NCI-H345 treated with DMSO at 0.1 percent for 48 hours (cell line): ENCODE data around the gene EPC1.
"Not testable (repeated sequence)": the region's sequence is repeated elsewhere in the genome, so short reads cannot be mapped to it uniquely, and the experiment has no call there.

Experiments
- DNase-seq: peaks from one replicate; lab custom pipeline; 2025; ENCODE audit not compliant: unreplicated experiment; lab: John Stamatoyannopoulos, UW

Gene EPC1

DNA sequence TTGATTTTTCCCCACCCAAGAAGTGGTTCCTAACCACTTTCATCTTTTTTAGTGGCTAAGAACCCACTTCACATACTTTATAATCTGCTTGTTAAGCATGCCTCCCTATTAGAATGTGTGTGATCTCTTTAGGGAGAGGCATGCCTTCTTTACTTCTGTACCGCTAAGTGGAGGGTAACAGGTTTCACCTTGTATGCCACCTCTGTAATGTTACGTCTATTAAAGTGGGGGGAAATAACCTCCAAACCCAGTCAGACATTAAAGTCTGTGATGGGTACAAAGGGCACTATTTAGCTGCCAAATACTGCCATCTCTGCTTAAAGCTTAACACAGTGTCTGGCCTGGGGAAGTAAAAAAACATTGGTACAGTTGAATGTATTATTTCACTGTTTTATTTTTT is 51.9 kb downstream of the EPC1 start:
- DNase-seq: no peak

DNA sequence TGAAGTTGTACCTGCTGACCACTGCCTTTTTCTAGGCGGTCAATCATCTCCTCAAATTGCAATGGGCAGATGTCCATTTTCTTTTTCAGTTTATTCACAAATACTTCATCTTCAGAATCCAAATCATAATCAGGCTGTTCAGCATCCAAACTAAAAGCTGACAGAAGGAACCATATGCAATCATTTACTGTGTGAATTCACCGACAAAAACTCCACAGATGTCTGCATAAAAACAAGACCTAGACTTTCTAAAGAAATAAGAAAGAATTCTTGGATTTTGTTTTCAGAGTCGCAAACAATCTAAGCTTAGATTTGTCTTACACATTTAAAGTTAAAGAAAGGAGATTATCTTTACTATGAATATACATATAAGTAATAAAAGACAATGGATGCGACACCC is 53.4 kb downstream of the EPC1 start:
- DNase-seq: no peak

DNA sequence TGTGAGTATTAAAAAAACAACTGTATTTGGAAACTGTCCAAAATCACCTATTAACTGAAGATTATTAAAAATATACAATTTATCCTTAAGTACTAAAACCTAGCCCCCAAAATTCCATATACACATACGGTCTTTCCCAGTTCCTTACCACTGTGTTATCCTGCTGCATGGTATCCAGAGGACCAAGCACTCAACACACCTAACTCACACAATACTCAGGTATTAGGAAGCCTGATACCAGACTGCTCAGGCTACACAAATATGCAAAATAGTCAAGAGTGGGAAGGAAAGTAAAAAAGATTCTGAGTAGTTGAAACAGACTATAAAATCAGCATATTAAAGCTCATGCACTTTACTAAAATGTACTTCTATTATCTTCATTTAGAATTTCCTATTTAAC is 67.2 kb downstream of the EPC1 start:
- no peak for DNase-seq

DNA sequence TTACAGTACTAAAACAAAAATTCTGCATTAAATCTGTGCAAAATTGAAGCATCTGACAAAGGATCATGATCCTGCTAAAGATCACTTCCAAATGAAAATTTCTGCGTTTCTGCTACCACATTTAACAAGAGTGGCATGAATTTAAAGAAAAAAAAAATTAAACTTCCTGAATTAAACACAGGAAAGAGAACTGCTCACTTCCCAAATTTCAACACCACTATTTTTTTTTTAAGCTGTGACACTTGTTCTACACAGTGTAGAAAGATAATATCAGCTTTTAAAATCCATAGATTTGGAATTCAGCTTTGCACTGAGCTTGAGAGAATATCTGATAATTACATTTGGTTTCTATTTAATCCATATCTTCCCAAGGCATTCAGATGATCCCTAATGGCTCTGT is 73.6 kb downstream of the EPC1 start:
- DNase-seq: no peak

DNA sequence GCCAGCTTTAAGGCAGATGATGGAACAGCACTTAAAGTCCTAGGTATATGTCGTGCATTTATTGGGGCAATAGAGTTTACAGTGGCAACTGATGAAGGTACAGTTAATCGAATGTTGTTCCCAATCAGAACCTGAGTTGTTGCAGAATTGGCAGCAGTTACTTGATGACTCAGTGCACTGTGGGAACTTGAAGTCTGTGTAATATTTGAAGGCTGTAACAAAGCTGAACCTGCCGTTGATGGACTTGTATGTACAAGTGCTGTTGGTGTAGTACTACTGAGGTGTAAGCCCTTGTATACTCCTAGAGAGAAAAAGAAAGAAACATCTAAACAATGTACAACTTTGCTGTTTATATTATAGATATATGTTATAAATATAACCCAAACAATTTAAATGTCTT is 75.3 kb downstream of the EPC1 start:
- DNase-seq: no peak

DNA sequence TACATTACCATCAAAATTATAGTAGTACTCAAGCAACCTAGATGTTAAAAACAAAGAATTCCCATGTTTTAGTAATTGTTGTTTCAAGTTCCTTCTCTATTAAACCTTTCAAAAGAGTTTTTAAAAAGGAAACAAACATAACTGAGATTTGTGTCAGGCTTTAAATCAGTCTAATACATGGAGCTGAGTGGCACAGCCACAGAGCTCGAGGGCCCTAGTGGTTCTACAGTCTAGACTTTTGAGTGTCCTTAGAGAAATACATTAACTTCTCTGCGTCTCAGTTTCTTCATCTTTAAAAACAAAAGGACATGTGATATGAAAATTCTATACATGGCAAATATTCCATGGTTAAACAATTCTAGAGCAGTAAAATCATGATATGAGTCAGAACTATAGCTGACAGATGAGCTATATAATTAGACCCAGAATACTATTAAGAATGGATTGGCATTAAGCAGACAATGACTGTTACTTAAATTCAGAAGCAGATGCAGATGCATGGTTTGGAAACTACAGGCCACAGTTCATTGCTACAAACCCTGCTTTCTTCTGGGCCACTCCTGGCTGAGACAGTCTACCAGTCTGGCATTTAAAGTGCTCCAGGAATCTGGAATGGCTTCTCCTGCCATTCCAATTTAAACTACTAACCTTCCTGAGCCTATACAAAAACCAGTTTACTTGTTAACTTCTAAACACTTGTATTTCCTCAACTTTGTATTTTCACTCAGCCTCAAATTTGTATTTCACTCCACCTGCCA is 77.4 kb downstream of the EPC1 start:
- DNase-seq: no peak

DNA sequence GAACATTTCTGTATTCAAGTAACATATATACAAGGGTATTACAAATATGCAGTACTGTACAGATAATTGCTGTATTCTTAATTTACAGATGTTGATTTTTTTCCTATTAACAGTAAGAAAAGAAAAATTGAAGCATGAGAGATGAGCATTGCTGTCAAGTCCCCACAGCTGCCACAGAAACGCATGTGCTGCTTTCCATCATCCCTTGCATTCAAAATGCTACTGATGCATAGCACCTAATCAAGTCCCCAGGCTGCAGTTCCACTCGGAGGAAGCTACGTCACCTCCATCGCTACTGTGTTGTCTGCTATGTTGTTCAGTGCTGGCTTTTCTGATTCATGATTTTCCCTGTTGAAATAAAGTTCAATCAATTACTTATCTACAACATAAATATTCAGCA is 78.2 kb downstream of the EPC1 start:
- no peak for DNase-seq

DNA sequence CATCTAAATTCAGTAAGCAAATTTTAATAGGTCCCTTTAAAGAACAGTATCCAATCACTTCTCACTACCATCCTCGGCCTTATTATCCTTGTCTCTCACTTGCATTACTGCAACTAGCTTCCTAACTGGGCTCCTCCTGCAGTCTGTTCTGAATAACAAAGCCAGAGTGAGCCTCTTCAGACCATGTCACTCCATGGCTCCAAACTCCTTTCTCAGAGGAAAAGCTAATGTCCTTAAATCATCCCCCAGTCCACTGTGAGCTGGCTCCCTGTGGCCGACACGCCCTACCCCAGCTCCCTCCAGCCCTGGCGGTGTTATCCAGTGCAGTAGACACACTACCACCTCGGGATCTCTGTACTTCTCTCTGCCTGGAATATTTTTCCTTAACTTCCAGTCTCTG is 80.0 kb downstream of the EPC1 start:
- DNase-seq: no peak

DNA sequence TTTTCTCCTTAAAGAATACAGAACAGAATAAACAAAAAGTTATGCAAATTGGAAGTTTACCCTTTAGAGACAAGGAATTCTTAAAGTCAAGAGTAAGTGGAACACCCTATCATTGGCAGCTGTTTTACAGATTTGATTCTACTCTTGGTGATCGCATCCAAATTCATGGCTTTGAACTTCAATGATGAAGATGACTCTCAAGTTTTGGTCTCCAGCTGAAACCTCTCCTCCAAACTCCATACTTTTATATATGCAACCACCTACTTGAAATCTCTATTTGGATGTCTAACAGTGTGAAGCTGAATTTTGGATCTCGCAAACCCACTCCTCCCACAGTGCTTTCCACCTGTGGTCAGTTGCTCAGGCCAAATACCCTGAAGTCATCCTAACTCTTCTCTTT is 80.4 kb downstream of the EPC1 start:
- no peak for DNase-seq

DNA sequence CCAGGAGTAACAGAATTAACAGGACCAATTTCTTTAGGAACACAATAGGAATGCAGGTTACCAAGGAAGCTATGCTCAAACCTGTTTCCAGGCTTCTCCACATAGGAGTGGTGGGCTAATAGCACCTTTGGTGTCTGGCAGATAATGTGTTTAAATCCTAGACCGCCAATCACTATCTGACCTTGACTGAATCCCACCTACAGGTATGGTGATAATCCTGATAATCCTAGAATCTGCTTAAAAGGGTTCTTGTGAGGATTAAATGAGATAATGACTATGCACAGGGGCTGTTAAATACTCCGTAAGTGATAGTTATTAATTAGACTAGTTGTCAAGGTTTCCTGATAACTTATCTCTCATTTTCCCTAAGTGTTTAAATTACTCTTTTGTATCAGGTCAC is 81.2 kb downstream of the EPC1 start:
- DNase-seq: no peak

DNA sequence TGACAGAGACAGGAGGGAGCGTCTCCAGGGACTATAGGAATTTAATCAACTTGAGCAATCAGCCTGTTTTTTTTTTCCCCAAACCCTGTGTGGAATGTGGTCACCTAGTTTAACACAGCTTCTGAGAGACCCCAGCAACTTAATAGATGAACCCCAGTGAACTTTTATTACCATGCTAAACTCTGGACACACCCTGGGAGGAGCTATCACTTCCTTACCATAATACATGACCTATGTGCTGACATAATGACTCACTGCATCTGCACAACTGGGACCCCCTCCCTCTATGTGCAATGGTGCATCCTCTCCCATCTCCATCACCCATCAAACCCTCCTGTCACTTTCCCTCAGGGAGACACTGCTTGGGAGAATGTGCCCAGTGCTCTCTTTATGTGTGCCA is 83.7 kb downstream of the EPC1 start:
- no peak for DNase-seq

DNA sequence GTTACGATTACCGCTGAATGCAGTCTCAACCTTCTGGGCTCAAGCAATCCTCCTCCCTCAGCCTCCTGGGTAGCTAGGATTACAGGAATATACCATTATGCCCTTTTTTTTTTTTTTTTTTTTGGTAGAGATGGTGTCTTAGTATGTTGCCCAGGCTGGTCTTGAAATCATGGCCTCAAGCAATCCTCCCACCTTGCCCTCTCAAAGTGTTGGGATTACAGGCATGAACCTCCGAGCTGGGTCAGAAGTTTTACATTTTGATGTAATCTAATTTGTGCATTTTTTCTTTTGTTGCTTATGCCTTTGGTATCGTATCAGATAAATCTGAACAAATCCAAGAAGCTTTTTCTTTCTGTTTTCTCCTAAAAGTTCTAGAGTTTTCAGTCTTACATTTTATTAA is 87.4 kb downstream of the EPC1 start:
- DNase-seq: no peak

DNA sequence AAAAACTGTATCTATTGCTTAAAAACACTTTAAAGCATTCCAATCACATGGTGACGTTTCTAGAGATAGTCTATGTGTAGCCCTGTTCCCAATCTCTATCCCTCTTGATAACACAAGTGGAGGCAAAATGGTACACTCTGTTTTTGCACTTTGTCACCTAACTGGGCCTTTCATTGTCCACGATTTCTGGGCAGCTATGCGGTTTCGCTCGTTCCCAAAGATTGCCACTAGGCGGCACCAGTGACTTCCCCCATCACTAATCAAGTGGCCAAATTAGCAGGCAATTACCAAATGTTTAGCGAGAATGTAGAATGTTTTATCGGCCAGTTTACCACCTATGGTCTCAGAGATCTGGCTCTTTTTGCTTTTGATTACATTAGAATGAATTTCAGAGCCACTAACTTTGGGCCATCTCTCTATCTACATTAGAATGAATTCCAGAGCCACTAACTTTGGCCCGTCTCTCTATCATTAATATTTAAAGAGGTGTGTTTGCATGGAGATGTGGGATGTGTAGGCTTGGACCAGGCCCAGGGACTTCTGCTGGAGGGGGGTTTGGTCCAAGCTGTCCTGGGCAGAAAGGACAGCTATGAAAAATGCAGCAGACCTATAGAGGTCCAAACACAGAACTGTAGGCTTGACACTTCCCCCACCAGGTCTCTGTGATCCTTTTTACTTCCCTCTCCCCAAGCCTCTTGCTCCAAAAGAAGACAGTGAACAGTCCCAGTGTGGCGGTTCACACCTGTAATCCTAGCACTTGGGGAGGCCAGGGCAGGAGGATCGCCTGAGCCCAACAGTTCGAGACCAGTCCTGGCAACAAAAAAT is 90.1 kb downstream of the EPC1 start:
- DNase-seq: no peak

DNA sequence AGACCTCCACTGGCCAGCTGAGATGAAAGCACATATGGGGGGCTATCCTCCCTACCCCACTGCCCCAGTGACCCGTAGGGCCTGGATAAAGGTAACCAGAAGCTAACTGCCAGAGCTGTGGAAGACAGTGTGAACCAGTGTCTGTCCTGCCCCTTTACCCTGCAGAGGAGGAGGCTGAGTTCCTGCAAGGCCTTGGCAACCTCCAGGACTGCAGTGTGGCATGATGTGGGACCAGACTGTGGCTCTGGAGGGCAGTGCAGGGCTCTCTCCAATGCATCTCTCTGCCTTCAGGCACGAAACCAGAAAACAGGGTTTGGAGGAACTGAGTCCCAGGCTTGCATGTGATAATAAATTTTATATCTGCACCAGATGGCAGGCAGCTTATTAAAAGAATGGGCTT is 93.1 kb downstream of the EPC1 start:
- DNase-seq: no peak

DNA sequence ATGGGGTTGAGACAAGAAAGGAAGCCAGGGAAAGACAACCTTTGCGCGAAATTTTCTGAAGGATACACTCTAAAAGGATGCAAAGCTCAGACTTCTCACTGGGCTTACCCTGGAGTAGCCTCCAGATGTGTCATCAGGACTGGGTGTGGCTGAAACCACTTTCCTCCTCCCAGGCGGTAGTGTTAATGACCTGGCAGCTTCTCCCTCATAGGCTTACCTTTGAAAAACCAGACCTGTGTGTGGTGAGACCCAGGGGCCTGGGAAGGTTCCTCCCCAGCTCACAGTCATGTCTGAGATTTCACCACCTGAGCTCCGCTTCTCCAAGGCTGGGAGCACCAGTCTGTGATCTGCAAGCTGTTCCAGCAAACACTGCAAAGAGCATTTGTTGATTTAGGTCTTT is 93.7 kb downstream of the EPC1 start:
- DNase-seq: no peak

DNA sequence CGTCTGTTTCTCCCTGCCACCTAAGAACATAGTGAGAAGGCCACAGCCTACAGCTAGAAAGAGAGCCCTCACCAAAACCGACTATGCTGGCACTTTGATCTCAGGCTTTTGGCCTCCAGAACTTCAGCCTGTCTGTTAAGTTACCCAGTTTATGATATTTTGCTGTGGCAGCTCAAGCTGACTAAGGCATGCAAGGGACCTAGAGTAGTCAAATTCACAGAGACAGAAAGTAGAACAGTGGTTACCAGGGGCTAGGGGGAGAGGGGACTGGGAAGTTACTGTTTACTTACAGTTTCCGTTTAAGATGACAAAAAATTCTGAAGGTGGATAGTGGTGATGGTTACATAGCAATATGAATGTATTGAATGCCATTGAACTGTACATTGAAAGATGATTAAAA is 96.5 kb downstream of the EPC1 start:
- not testable (repeated sequence) for DNase-seq

DNA sequence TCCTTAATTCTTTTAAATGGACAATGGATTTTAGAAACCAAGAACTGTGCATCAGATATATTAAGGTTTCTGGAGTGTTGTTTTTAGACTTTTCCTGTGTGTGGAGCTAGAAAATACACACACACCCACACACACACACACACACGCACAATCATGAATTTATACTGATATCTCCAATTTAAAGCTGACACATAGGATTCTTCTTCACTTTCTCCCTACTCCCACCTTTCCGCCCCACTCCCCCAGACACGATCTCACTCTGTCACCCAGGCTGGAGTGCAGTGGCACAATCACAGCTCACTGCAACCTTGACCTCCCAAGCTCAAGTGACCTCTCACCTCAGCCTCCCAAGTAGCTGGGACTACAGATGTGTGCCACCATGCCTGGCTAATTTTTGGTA is 100.3 kb downstream of the EPC1 start:
- no peak for DNase-seq

DNA sequence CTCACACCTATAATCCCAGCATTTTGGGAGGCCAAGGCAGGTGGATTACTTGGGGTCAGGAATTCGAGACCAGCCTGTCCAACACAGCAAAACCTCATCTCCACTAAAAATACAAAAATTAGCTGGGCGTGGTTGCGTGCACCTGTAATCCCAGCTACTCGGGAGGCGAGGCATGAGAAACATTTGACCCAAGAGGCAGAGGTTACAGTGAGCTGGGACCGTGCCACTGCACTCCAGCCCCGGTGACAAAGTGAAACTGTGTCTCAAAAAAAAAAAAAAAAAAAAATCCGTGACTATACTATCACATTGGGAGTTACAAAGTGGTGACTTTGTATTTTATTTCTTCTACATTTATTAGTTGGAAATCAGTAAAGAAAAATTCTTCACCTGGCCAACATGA is 101.2 kb downstream of the EPC1 start:
- no peak for DNase-seq

DNA sequence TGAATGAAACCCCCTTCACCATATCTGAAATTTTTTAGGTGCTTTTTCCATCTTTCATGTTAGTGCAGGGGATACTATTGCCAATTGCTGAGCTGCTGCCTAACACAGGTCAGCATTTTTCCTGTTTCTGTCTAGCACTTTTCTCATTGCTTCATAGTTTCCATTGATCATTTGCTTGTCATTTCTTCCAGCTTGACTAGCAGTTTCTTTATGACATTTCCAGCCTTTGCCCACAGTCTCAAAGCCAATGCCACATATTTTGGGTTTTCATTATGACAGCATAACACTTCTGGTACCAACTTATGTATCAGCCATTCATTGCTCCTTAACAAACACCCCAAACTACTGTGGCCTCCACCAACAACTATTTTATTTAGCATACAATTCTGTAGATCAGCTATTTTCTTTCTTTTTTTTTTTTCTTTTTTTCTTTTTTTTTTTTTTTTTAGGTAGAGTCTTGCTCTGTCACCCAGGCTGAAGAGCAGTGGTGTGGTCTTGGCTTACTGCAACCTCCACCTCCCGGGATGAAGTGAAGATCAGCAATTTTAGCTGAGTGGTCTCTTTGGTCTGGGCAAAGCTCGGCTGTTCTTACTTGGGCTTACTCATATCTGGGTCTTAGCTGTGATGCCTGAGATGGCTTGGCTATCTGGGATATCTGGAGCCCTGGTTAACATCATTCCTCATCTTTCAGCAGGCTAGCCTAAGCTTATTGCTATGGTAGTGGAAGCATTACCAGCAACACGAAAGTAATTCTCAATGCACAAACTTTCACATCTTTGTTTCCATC is 102.3 kb downstream of the EPC1 start:
- DNase-seq: no peak

DNA sequence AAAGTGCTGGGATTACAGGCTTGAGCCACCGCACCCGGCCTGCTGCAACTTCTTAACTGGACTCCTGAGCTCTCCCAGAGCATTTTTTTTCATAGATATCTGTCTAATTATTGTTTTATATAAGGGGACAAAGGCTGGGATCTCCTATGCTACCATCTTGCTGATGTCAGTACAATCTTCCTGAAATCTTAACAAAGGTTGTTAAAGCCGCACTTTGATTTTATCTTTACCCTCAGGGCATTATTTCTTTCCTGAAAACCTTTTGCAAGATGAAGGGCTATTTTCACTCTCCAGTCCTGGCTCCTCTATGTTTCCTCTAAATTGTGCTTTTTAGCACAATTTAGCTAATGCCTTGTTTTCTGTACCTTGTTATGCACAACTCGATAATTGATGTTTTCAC is 102.9 kb downstream of the EPC1 start:
- no peak for DNase-seq

DNA sequence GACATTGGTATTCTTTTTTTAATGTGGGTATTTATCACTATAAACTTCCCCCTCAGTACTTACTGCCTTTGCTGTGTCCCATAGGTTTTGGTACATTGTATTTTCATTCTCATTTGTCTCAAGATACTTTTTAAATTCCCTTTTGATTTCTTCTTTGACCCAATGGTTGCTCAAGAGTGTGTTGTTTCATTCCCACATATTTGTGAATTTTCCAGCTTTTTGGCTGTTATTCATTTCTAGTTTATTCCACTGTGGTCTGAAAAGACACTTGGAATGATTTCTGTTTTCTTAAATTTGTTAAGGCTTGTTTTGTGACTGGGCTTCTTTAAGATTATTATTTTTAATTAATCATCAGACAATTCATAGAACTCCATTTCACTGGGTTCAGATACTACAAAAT is 105.0 kb downstream of the EPC1 start:
- DNase-seq: no peak

DNA sequence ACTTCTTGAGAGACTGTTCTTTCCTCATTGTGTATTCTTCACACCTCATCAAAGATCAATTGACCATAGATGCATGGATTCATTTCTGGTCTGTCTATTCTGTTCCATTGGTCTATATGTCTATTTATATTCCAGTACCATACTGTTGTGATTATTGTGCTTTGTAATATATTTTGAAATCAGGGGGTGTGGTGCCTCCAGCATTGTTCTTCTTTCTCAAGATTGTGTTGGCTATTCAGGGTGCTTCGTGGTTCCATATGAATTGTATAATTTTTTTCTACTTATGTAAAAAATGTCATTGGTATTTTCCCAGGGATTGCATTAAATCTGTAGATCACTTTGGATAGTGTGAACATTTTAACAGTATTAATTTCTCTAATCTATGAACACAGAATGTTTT is 106.5 kb downstream of the EPC1 start:
- DNase-seq: no peak
